ENCODE measurements around the gene CACNA1I.

CACNA1I gene

DNA sequence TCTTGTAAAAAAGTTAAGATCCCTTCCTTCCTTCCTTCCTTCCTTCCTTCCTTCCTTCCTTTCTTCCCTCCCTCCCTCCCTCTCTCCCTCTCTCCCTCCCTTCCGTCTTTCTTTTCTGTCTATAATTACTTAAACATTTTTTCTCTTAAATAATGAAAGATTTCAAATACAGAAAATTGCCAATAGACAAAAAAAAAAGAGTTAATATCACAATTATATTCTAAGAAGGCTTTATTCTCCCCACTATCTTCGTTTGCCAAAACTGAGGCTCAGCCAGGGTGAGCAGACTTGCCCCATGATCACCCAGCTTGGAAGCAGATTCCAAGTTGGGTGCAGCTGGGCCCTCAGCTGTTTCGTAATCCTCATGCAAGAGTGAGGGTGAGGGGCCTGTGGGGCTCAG, 327 bp upstream of the CACNA1I start:
- no peak for DNase-seq

DNA sequence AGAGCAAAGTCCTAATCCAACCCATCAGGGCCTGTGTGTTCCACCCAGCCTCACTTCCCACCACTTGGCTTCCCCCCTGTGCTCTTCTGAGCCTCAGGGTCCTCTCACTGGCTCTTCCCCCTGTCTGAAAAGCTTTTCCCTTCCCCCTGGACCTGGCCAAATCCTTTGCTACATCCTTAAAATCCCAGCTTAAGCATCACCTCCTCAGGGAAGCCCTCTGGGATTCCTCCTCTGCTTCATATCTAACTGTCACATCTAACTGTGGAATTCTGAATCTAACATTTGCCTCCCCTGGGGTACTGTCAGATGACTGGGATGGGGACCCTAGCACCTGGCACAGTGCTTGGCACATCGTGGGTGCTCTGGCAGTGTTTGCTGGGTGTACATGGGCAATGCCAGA, 985 bp downstream of the CACNA1I start:
- no peak for DNase-seq

DNA sequence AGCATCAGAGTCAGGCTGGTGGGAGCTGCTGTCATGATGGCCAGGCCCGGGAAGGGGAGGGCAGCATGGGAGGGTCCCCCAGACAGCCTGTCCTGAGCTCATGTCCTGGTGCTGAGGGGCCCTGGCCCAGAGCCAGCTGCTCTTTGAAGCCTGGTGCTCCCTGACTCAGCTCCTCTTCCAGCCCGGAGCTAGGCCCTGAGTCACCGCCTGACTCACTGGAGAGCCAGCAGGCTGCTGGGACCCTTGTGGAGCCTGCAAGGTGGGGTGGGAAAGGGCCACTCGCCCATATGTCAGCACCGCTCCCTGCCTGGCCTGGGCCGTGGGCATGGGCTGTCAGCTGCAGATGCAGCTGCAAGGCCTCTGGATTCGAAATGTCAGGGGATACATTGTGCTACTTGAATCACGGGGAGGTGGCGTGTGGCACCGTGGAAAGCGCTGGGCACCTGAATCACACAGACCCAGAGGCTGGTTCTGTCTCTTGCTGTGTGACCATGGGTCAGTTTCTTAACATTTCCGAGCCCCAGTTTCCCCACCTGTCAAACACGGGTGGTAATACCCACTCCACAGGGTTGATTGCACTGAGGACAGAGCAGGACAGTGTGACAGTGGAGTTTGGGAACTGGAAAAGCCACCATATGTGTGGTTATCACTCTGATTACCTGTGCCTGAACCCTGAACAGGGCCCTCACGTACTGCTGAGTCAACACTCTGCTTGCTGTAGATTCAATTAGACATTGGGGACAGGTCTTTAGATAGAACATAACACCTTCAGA, 4.4 kb downstream of the CACNA1I start:
- no peak for DNase-seq

DNA sequence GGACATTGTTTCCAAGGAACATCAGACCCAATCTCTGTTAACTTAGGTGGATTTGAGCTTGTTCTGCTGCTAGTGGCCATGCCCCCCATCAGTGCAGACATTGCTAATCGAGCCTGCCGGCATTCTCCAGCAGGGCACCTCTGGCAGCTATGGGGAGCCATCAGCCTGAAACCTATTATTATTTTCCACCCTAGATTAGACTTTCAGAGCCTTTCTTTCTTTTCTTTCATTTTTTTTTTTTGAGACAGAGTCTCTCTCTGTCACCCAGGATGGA, 4.9 kb downstream of the CACNA1I start:
- no peak for DNase-seq

DNA sequence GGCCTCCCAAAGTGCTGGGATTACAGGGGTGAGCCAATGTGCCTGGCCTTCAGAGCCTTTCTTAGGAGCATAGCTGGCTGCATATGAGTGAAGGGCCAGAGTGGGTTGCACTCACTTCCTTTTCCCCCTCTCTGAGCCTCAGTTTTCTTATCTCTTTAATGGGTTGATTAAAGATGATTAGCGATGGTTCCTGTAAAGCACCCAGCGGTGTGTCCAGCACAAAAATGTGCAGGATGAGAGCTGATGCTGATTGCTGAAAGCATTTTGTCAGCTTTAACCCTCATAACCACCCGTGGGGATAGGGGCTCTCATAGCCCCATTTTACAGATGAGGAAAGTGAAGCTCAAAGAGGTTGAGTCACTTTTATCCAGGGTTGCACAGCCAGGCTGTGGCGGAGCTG, 5.5 kb downstream of the CACNA1I start:
- DNase-seq = no peak

DNA sequence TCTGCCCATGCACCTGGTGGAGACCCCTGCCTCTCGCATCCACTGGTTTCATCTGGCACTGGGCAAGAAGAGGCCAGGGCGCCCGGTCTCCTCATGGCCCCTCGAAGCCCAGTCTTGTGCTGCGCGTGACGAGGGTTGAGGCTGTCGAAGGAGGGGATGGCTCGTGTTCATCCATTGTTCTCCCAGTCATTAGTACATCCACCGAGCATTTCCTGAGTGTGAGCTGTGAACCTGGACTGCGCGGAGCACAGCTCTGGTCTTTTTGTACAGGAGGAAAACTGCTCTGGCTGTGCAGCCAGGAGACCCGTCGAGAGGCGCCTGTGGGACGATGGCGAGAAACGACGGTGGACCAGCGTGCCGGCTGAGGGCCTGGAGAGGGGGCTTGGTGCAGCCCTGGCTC, 6.8 kb downstream of the CACNA1I start:
- no peak for DNase-seq

DNA sequence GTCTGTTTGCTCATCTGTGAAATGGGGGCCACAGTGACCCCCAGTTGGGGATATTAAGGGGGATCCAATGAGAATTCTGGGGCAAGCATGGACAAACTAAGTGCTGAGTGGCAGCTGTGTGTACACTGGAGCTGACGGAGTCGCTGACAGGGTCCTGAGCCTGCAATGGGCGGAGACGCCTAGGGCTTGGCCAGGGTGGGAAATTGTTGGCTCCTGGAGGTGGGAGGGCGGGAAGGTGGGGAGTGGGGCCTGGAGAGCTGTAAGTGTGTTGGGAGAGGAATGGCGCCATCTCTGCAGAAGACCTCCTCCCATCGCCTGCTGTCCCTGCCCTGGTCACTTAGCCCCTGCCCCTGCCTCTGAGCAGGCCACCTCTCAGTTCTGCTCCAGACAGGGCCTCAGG, 7.3 kb downstream of the CACNA1I start:
- no peak for DNase-seq

DNA sequence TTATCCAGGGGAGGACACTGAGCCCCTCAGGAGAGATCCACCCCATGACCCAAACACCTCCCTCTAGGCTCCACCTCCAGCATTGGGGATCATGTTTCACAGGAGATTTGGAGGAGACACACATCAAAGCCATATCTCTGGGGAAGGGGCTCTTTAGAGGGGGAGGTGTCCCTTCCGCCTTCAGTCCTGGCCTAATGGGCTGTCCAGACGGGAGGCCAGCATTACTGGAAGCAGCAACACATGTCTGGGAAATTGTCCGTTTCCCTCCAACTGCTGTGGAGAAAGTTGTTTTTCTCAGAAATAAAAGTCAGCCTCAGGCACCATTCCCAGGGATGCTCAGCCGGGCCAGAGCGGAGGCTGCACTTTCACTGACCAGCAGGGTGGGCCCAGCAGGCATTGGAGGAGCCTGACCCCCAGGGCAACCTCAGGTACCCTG, 9.5 kb downstream of the CACNA1I start:
- no peak for DNase-seq

DNA sequence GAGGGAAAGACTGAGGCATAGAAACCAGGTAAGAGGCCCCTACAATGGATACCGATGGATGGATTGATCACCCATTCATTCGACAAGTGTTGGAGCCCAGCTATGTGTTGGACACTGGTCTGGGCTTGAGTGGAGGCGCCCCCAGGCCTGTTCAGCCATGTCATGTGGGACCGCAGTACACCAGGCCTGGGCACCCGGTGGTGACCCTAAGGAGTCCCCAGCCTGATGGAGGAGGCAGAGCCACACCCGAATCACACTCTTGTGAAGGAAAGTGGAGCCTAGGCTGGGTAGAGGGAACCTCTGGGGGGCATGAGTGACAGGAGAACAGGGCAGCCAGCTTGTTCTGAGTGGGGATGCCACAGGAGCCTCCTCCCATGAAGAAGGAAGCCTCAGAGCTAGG, 10.2 kb downstream of the CACNA1I start:
- DNase-seq = no peak

DNA sequence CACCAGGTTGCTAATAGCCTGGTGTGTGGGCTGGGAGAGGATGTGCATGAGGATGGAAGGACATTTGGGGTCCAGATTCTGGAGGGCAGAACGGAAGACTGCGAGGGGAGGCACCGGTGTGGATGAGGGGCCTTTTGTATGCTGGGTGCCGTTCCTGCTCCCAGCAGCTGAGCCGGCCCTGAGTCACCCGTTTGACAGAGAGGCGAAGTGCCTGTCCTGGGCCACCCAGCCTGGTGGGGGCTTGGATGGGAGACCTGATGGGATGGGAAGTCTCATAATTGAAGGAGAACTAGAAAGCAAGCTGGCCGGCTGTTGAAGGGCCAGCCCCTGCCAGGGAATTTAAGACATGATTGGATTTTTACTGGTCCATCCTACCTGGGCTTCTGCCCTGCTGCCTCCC, 10.8 kb downstream of the CACNA1I start:
- DNase-seq = no peak

DNA sequence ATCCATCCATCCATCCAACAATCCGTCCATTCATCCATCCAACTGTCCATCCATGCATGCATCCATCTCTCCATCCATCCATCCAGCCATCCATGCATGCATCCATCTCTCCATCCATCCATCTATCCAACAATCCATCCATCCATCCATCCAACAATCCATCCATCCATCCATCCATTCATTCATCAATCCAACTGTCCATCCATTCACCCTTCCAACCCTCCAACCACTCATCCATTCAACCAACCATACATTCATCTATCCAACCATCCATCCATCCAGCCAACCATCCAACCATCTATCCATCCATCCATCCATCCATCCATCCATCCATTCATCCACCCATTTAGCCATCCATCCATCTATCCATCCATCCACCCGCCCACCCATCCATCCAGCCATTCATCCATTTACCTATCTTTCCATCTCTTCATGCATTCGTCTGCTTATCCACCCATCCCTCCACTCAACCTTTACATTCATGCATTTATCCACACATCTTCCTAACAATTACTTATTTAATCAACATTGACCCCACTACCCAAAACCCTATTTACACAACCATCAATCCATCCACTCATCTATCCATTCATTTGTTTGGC, 12.6 kb downstream of the CACNA1I start:
- DNase-seq = no peak

DNA sequence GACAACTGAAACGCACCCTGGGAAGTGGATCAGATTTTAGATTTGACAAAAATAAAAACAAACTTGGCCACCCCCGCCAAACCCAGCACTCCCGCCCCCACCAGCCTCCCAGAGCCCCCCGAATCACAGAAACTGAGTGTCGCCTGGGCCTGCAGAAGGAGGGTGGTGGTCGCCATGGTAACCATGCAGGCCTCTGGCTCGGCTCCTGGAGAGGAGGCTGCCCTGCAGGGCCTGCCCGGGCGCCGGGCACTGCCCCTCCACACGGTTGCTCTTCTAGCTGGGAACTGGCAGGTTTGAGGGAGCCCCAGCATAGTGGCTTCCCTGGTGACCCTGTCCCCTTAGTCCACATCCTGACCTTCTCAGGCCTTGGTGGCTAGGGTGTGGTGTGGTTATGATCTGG, 19.3 kb downstream of the CACNA1I start:
- no peak for DNase-seq

DNA sequence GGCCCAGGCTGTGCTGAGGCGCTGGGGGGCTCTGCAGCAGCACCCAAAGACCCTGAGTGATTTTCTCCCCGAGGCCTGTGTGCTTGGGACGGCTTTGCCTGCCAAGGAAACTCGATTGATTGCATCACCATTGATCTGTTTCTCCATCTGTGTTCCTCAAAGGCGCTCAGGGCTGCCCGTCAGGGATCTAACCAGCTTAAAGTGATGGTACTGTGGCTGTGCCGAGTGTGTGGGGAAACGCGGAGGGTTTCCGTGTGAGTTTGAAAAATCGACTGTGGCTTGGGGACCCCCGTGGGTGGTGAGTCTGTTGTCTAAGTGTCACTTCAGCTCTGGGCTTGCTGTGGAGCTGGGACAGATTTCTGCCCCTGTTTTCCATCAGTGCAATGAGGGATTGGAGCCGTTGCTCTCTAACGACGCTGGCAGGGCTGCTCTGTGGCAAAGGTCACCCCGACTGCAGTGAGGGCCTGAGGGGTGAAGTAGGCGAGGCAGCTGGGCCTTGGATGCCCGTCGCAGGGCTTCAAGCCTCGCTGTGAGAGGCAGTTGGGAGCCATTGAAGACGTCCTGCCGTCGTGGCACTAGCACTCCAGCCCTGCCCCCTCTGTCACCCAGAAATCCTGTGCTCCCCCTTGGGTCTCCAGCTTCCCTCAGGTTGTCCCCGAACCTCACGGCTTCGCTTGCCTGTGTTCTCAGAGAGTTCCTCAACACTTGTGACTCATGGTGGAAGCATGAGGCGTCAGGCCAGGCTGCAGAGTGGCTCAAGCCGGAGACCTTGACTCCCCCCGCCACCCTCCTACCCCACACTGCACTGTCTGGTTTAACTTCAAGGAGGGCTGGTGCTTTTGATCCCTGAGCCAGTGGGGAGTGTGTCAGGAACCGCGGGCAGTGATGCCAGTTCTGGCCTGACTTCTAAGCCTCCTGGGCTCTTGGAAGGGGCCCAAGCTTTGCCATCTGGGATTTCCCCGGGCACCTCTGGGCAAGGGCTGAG, 21.8 kb downstream of the CACNA1I start:
- DNase-seq = no peak

DNA sequence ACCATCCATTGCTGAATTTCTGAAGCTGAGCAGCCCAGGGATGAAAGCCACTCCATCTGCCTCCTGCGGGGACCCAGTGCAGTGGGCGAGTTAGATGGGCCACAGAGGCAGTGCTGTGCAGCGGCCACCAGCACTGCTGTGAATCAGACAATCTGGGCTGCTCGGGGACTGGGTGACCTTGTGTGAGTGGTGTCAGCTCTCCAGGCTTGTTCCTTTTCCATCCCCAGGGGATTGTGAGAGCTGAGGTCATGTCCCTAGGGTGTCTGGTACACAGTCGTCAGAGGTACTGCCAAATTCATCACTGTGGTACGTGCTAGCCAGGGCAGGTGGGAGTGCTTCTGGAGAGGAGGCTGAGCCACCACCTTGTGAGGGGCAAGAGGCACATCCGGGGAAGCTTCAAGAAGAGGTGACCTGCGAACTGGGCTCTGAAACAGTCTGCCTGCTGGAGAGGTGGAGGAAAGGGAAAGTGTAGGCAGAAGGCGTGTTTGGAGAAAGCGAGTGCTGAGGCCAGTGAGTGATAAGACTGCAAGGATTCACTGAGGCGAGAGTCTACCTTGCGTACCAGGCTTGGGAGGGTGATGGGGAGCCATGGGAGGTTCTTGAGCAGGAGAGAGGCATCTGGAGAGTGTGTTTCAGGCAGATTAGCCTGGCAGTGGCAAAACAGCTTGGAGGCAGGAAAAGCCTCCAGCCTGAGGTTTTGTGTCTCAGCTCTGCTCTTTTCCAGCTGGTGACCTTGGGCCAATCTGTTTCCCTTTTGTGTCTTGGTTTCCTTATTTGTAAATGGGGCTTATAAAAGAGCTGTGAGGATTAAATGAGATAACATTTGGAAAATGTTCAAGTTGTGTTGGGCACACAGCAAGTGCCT, 22.7 kb downstream of the CACNA1I start:
- DNase-seq = peak; percentile 67

DNA sequence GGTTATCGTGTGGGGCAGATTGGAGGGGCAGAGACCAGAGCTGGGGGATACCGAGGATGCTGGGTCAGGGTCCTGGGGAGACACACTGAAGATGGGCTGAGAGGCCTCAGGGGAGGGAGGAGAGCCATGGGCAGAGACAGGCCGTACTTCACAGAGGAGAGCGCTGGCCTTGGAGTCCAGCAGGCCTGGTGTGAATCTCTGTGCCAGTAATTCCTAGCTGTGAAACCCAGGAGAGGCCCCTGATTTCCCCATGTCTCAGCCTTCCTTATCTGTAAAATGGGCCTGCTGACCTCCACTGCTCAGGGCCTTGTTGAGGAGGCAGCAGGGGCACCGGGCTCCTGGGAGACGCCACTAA, 23.4 kb downstream of the CACNA1I start:
- DNase-seq = no peak

DNA sequence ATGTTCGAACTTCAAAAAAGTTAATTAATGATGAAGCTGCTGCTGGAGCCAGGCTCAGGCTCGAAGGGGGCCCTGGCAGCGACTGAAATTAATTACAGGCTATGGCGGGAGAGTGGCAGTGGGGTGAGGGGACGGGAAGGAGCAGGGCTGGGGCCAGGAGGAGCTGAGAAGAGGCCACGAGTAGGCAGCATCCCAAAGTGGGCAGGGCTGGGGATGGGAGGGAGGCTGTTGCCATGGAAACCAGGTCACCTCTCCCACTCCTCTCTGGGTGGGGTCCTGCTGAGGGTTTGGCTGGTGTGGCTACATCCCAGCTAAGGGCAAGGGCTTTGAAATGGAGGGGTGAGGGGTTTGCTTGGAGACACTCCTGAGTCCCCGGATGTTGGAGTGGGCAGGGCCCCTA, 23.9 kb downstream of the CACNA1I start:
- no peak for DNase-seq

DNA sequence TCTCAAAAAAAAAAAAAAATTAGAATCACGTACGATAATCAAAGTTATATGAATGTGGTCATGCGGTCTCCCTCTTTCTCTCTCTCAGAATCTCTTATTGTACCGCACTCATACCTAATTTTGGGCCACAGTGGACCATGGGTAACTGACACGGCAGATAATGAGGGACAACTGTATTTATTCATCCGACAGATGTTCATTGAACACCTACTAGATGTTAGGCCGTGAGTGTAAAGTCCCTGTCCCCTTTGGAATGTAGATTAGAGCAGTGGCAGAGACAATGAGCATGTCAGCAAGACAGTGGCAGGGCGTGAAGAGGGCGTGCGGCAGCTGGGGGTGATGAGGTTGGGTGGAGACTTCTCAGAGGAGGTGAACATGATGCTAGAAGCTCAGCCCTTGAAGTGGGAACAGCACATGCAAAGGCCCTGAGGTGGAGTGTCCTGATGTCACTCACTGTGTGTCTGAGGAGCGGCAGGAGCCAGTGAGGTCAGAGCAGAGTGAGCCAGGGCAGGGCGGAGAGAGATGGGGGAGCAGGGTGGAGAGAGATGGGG, 25.1 kb downstream of the CACNA1I start:
- DNase-seq = no peak

DNA sequence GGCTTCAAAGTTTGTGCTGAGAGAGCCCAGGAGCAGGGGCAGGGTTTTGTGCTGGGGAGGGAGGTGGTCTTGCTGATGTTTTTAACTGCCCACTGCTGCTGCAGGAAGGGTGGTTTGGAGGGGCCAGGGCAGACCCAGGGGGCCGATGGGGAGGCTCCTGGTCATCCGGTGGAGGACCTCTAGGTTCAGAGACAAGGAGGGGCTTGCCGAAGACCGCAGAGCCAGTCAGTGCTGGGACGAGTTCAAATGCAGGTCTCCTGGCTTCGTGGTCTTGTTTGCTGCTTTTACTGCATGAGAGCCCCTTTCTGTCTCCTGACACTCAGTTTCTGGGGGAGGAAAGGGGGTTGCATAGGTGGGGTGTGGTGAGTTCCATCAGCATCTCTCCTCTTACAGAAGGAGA, 26.0 kb downstream of the CACNA1I start:
- DNase-seq = no peak

DNA sequence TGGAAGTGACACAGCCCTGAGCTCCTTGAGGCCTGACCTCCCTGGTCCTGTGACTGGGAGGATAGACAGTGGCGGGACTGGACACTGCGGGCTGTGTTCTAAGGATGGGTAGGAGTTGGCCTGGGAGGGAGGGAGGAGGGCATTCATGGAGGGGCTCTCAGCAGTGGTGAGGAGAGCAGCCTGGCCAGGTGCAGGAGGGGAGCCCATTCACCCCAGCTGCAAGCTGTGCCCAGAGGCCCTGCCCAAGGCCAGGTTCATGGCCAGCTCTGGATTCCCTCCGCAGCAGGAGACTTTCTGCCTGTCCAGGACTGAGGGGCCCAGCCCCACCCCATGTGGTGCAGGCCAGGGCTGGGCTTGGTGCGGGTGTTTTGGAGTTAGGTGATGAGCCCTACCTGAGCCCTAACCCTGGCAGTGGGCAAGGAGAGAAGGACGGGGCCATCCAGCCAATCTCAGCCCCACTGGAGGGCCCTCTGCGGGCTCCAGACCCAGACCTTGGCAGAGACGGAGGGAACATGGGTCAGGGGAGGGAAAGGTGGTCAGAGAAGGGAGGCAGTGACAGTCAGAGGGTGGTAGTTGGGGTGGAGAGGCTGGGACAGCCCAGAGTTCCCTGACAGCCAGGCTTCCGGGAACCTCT, 26.8 kb downstream of the CACNA1I start:
- DNase-seq = no peak

DNA sequence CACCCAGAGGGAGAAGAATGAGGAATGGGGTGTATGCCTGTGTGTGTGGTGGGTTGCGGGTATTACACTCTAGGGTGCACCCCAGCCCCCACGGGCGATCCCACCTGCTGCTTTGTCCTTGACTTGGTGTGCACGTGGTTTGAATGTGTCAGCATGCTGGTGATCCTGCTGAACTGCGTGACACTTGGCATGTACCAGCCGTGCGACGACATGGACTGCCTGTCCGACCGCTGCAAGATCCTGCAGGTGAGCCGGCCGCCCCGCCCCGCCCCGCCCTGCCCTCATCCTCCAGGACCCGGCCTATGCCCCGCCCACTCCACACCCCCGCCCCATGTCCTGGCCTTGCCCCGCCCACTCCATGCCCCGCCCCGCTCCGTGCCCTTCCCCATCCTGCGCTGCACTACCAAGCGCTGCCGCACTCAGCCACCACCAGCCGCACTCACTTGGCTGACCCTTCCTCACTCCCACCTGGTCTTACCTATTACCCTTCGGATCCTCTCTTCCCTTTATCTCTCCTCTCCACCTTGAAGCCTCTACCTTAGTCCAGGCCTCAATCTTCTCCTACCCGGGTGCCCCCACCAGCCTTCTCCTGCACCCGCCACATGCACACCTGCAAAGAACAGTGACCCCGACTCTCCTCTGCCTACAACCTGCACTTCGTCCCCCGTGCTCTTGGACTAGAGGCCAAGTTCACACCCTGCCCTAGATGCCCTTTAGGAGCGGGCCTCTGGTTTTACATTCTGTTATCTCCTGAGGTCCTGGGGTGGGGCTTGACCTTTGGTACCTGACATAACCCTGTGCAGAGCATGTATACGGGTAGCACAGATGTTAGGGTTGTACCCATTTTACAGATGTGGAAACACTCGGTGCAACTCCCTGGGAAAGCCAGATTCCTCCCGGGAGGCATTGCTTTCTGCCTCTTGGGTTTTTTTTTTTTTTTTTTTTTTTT, 27.7 kb downstream of the CACNA1I start:
- DNase-seq = no peak

All from NCI-H2171 (cell line).